HUDEP-2 (cell line): ENCODE results near the gene KCNC1.

Experiments
- DNase-seq, 76 experiments: peaks; one replicate each; lab custom pipeline; 2025; ENCODE audit not compliant: unreplicated experiment in 76 of 76; lab: John Stamatoyannopoulos, UW

The KCNC1 gene

GRCh38 chr11:17750013-17750800 lies 15.6 kb downstream of the KCNC1 start:
- DNase-seq: no peak

- no peak for DNase-seq
Measured at GRCh38 chr11:17750801-17751165, 16.2 kb downstream of the KCNC1 start.

GRCh38 chr11:17751558-17751957 lies 17.0 kb downstream of the KCNC1 start:
- DNase-seq: no peak

- DNase-seq: no peak
Measured at GRCh38 chr11:17752144-17752543, 17.6 kb downstream of the KCNC1 start.

- DNase-seq: no peak
Measured at GRCh38 chr11:17753153-17753552, 18.6 kb downstream of the KCNC1 start.

- no peak for DNase-seq
Measured at GRCh38 chr11:17753641-17754040, 19.1 kb downstream of the KCNC1 start.

GRCh38 chr11:17755891-17756290 lies 21.3 kb downstream of the KCNC1 start:
- DNase-seq: no peak

- DNase-seq: peak in 51 of 76 experiments; percentile 2 to 63 (median 21)
Measured at GRCh38 chr11:17760102-17761029, 25.8 kb downstream of the KCNC1 start.

GRCh38 chr11:17762309-17762974 lies 27.9 kb downstream of the KCNC1 start:
- DNase-seq: peak in 5 of 76 experiments; percentile 7 to 22 (median 12)

GRCh38 chr11:17763244-17763643 lies 28.7 kb downstream of the KCNC1 start:
- no peak for DNase-seq

GRCh38 chr11:17763703-17764102 lies 29.1 kb downstream of the KCNC1 start:
- no peak for DNase-seq

GRCh38 chr11:17764446-17765218 lies 30.1 kb downstream of the KCNC1 start:
- DNase-seq: no peak

- DNase-seq: no peak
Measured at GRCh38 chr11:17765356-17766072, 30.9 kb downstream of the KCNC1 start.

GRCh38 chr11:17766073-17766359 lies 31.4 kb downstream of the KCNC1 start:
- no peak for DNase-seq

GRCh38 chr11:17766590-17766989 lies 32.0 kb downstream of the KCNC1 start:
- DNase-seq: peak in 5 of 76 experiments; percentile 4 to 26 (median 8)

- no peak for DNase-seq
Measured at GRCh38 chr11:17767301-17767885, 32.8 kb downstream of the KCNC1 start.

- no peak for DNase-seq
Measured at GRCh38 chr11:17767914-17768313, 33.3 kb downstream of the KCNC1 start.

GRCh38 chr11:17768547-17768946 lies 34.0 kb downstream of the KCNC1 start:
- no peak for DNase-seq

- no peak for DNase-seq
Measured at GRCh38 chr11:17769218-17769617, 34.6 kb downstream of the KCNC1 start.
